ENCODE data around the gene RASEF. TPM values are rescaled to one million over a fixed set of nuclear protein-coding genes. Genes with fewer than 3 reads are reported as not detected.

RASEF gene
- total and polyA plus RNA-seq, 2 donors (not counting 3 experiments of a cell fraction or from before 2014, with no cell fraction given): 0.11 TPM; not detected in 1

DNA sequence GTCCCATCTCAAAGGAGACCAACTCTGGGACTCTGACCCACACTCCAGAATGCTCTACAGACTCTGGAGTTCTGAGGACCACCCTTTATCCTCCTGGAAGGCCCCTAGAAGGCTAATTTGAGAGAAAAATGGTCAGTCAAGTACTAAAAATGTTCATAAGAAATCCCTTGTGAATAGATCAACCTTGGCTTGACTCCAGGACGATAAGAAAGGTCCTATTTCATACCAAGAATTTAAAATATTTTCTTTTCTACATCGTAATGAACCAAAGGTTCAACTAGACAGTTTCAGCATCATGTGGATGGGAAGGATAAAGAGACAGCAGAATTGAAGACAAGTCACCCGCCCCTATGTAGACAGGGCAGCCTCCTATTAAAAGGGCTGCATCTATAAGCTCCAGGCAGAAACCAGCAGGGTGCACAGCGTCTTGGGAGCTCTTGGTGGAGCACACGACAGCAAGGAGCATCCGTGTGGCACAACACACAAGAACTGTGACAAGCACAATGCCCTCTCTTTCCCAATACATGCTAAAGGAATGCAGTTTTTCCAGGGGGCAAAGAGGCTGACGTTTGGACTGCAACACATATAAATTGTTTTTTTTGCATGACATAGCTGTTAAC, 38.3 kb downstream of the RASEF start:
- Histone ChIP-seq H3K79me2 (ENCODE audit: control insufficient read depth, insufficient read depth, low read length) (no peaks in the 10 kb centered on the region), H3K4me2 (ENCODE audit: insufficient read depth, low read length) (no peak overlapping the region), H3K27ac (ENCODE audit: insufficient read depth, low read depth, low read length) (no peak overlapping the region), H3K27me3 (ENCODE audit: control insufficient read depth in 2 of 2, insufficient read depth in 2 of 2, low read length in 2 of 2) (no peaks in the 10 kb centered on the region), H4K20me1 (replicated peaks; ENCODE audit: control insufficient read depth, extremely low read depth, insufficient read depth, low read length) (no peaks in the 10 kb centered on the region), H3K4me3 (replicated peaks in 1 of 3; ENCODE audit: insufficient read depth in 1 of 3, low read depth in 1 of 3, low read length in 3 of 3) (no peak overlapping the region), H3K4me1 (ENCODE audit: control insufficient read depth, extremely low read depth, insufficient read depth, low read length) (no peaks in the 10 kb centered on the region), H2AFZ (ENCODE audit: low read depth, low read length) (no peak overlapping the region), H3K9ac (replicated peaks; ENCODE audit: extremely low read depth, insufficient read depth, low read length) (no peak overlapping the region), H3K9me3 (replicated peaks; ENCODE audit: control insufficient read depth, insufficient read depth, low read length) (no peaks in the 10 kb centered on the region), H3K36me3 (ENCODE audit: control insufficient read depth in 2 of 2, extremely low read depth in 1 of 2, insufficient read depth in 2 of 2, low read length in 2 of 2) (no peaks in the 10 kb centered on the region), H3K9me1 (replicated peaks; ENCODE audit: control insufficient read depth, extremely low read depth, insufficient read depth, low read length) (no peaks in the 10 kb centered on the region)
- dilution Hi-C loops (cut with MboI; ENCODE audit: extremely low pct_ligation_motif_present, low sequenced_read_pairs): no loop called here
- FAIRE-seq: no peak
- POLR2A ChIA-PET: no interaction called here
- DNase-seq (ENCODE audit: low read depth, low spot score): no peak
- CTCF ChIA-PET: no interaction called here
- no TSS peak for BruUV-seq (replicated peaks)
- no peak for TF ChIP-seq JUN (IDR thresholded peaks at IDR 0.05; ENCODE audit: borderline replicate concordance, insufficient read depth, insufficient read length, low read depth)
- no peak for TF ChIP-seq GATA2 (IDR thresholded peaks at IDR 0.05; ENCODE audit: insufficient read depth, insufficient read length, low read depth, low read length)
- TF ChIP-seq, protein P1, sequence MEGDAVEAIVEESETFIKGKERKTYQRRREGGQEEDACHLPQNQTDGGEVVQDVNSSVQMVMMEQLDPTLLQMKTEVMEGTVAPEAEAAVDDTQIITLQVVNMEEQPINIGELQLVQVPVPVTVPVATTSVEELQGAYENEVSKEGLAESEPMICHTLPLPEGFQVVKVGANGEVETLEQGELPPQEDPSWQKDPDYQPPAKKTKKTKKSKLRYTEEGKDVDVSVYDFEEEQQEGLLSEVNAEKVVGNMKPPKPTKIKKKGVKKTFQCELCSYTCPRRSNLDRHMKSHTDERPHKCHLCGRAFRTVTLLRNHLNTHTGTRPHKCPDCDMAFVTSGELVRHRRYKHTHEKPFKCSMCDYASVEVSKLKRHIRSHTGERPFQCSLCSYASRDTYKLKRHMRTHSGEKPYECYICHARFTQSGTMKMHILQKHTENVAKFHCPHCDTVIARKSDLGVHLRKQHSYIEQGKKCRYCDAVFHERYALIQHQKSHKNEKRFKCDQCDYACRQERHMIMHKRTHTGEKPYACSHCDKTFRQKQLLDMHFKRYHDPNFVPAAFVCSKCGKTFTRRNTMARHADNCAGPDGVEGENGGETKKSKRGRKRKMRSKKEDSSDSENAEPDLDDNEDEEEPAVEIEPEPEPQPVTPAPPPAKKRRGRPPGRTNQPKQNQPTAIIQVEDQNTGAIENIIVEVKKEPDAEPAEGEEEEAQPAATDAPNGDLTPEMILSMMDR (IDR thresholded peaks at IDR 0.05; ENCODE audit: extremely low read depth in 1 of 2, insufficient read depth in 1 of 2, low read depth in 1 of 2, low read length in 2 of 2): no peak
- TF ChIP-seq MYC (IDR thresholded peaks at IDR 0.05; ENCODE audit: low read depth, low read length): no peak
- no peak for TF ChIP-seq FOS (IDR thresholded peaks at IDR 0.05; ENCODE audit: borderline replicate concordance, insufficient read depth, low read length)
- no peak for TF ChIP-seq POLR2A (IDR thresholded peaks at IDR 0.05; ENCODE audit: low read depth, low read length)
- TF ChIP-seq, protein P2, sequence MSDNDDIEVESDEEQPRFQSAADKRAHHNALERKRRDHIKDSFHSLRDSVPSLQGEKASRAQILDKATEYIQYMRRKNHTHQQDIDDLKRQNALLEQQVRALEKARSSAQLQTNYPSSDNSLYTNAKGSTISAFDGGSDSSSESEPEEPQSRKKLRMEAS (IDR thresholded peaks at IDR 0.05; ENCODE audit: insufficient read depth, insufficient read length): no peak
- intact Hi-C loops (cut with micrococcal nuclease): no loop called here
